ENCODE data around the gene FZR1.

DNA sequence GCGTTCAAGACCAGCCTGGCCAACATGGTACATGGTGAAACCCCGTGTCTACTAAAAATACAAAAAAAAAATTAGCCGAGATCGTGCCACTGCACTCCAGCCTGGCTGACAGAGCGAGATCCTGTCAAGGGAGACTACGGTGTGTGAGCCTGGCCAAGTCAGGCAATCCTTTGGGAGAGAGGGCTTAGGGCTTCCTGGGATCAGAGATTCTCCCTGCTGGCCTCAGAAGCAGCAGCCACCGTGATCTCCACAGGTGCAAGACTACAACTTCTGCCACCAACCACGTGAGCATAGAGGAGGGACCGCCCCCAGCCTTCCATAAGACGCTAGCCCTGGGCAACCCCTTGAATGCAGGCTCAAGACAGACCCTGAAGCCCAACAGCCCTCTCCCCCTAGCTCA lies 43.7 kb downstream of the FZR1 start:
- TF ChIP-seq CTCF (IDR thresholded peaks at IDR 0.05) (no peak), ZFX (IDR thresholded peaks at IDR 0.05; ENCODE audit: borderline replicate concordance) (no peak)
